PFSK-1 (cell line): ENCODE data around the gene OR13A1.

Experiments
- POLR2AphosphoS5 ChIP-seq: IDR thresholded peaks from 2 replicates; pipeline ENCODE4 v1.6.1; 2012; ENCODE audit warnings: low read depth, mild to moderate bottlenecking, control low read depth, low read length, moderate library complexity
- SIN3A ChIP-seq: IDR thresholded peaks from 2 replicates; pipeline ENCODE4 v1.6.1; 2012; ENCODE audit warnings: mild to moderate bottlenecking, low read length, moderate library complexity, borderline replicate concordance; ENCODE audit not compliant: insufficient read depth
- TF ChIP-seq, protein P1 (sequence below), 2 experiments: IDR thresholded peaks; 2 replicates each; pipeline versions ENCODE4 v1.6.1 to v1.8.0; 2011 to 2012; ENCODE audit warnings: low read depth in 2 of 2, low read length in 2 of 2, control low read depth in 1 of 2, inconsistent platforms in 1 of 2, mild to moderate bottlenecking in 1 of 2, moderate library complexity in 1 of 2; ENCODE audit not compliant: insufficient read depth in 1 of 2

DNA sequence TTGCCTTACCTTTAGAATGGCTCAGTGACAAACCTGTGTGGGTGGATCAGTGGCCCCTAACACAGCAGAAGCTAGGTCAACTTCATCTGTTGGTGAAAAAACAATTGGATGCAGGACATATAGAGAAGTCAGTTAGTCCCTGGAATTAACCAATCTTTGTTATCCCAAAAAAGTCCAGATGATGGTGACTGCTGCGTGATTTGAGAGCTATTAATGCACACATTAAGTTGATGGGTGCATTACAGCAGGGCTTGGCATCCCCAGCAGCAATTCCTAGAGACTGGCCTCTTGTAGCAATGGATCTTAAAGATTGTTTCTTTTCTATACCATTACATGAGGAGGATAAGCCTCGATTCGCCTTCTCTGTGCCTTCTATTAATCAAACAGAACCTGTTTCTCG lies 33.3 kb downstream of the OR13A1 start:
- TF ChIP-seq SIN3A (no peak), POLR2AphosphoS5 (no peak)
- TF ChIP-seq, protein P1, sequence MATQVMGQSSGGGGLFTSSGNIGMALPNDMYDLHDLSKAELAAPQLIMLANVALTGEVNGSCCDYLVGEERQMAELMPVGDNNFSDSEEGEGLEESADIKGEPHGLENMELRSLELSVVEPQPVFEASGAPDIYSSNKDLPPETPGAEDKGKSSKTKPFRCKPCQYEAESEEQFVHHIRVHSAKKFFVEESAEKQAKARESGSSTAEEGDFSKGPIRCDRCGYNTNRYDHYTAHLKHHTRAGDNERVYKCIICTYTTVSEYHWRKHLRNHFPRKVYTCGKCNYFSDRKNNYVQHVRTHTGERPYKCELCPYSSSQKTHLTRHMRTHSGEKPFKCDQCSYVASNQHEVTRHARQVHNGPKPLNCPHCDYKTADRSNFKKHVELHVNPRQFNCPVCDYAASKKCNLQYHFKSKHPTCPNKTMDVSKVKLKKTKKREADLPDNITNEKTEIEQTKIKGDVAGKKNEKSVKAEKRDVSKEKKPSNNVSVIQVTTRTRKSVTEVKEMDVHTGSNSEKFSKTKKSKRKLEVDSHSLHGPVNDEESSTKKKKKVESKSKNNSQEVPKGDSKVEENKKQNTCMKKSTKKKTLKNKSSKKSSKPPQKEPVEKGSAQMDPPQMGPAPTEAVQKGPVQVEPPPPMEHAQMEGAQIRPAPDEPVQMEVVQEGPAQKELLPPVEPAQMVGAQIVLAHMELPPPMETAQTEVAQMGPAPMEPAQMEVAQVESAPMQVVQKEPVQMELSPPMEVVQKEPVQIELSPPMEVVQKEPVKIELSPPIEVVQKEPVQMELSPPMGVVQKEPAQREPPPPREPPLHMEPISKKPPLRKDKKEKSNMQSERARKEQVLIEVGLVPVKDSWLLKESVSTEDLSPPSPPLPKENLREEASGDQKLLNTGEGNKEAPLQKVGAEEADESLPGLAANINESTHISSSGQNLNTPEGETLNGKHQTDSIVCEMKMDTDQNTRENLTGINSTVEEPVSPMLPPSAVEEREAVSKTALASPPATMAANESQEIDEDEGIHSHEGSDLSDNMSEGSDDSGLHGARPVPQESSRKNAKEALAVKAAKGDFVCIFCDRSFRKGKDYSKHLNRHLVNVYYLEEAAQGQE (IDR thresholded peaks at IDR 0.05; ENCODE audit: insufficient read depth in 1 of 2, low read depth in 2 of 2, low read length in 2 of 2), result no peak
